Measurements from ENCODE around the gene SEMA5A. TPM values are rescaled to one million over a fixed set of nuclear protein-coding genes. Genes with fewer than 3 reads are reported as not detected.

The SEMA5A gene
- total and polyA plus RNA-seq, 2 of the 8 experiments (the other 6 are each of a cell fraction or from before 2014, with no cell fraction given) = 5.3 to 8.9 TPM

DNA sequence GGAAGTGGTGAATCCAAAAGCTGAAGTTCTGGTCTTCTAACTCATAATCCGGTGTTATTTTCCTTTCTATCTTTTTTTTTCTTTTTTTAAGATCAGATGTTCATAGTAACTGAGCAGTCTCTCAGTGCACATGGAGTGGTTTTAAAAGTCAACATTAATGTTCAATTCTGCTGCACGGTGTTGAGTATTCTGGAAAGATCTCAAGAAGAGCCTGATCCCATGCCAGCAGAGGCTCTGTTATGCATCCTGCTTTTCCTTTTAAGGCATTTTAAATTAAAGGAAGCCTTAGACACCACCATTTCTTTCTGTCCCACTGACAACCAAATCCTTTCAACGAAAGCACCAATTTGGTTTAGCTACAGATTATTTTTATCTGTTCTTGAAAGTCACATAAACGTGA, 33.4 kb downstream of the SEMA5A start:
- Histone ChIP-seq H3K4ac (replicated peaks; ENCODE audit: insufficient read length, low read depth, low read length) (no peak overlapping the region), H3K27ac (ENCODE audit: low read depth, low read length) (no peak overlapping the region), H2BK15ac (ENCODE audit: low read length) (no peak overlapping the region), H3K9me3 (ENCODE audit: insufficient read depth in 2 of 2, low read depth in 1 of 2, low read length in 1 of 2) (no peaks in the 10 kb centered on the region), H2BK5ac (ENCODE audit: low read depth, low read length) (no peak overlapping the region), H3K18ac (ENCODE audit: extremely low read depth, low read length) (no peak overlapping the region), H4K8ac (ENCODE audit: extremely low read depth, insufficient read depth, low read length) (no peak overlapping the region), H3K23me2 (ENCODE audit: low read depth, low read length) (no peaks in the 10 kb centered on the region), H3K9ac (replicated peaks in 1 of 4; ENCODE audit: extremely low read depth in 1 of 4, low read depth in 3 of 4, low read length in 3 of 4) (no peak overlapping the region), H2BK20ac (ENCODE audit: low read length) (no peak overlapping the region), H3K79me1 (ENCODE audit: low read depth, low read length) (peaks cover 3% of the 10 kb centered on the region), H3K4me3 (ENCODE audit: extremely low read depth in 1 of 4, insufficient read depth in 2 of 4, low read depth in 3 of 4, low read length in 4 of 4) (no peak overlapping the region), H3K4me2 (ENCODE audit: insufficient read depth in 1 of 2, low read depth in 2 of 2, low read length in 2 of 2) (no peak overlapping the region), H2AFZ (ENCODE audit: low read length) (no peak overlapping the region), H3K23ac (ENCODE audit: insufficient read length) (no peak overlapping the region), H3K14ac (ENCODE audit: insufficient read length) (no peak overlapping the region), H3K79me2 (ENCODE audit: control insufficient read depth in 1 of 2, insufficient read depth in 2 of 2, low read length in 2 of 2) (no peaks in the 10 kb centered on the region), H2BK12ac (ENCODE audit: low read depth, low read length) (no peak overlapping the region), H4K20me1 (replicated peaks in 1 of 2; ENCODE audit: control insufficient read depth in 1 of 2, insufficient read depth in 2 of 2, low read length in 2 of 2) (peaks cover 0 to 2% of the 10 kb centered on the region in 2 experiments), H4K91ac (replicated peaks; ENCODE audit: insufficient read length, low read length) (no peak overlapping the region), H3K36me3 (ENCODE audit: control insufficient read depth in 2 of 4, insufficient read depth in 4 of 4, low read length in 3 of 4) (no peaks in the 10 kb centered on the region), H3K4me1 (replicated peaks in 1 of 4; ENCODE audit: control insufficient read depth in 3 of 4, insufficient read depth in 4 of 4, low read length in 3 of 4) (no peaks in the 10 kb centered on the region), H3K27me3 (replicated peaks in 1 of 4; ENCODE audit: control insufficient read depth in 3 of 4, extremely low read depth in 1 of 4, insufficient read depth in 3 of 4, low read length in 3 of 4) (no peaks in the 10 kb centered on the region), H2BK120ac (replicated peaks; ENCODE audit: low read depth, low read length) (no peak overlapping the region), H4K5ac (ENCODE audit: insufficient read length, low read depth, low read length) (no peak overlapping the region), H2AK5ac (ENCODE audit: low read depth, low read length) (no peak overlapping the region), H3K56ac (replicated peaks; ENCODE audit: insufficient read length, low read depth, low read length) (no peak overlapping the region)
- CTCF ChIA-PET (ENCODE audit: partially characterized antibody) = interaction anchor here (1.3 to 1.9 kb wide), 2 partner anchors 25 to 151 kb away, joined by 3 to 9 read pairs; no protein-coding TSS in a partner anchor
- DNase-seq (ENCODE audit: low read depth in 1 of 2, low spot score in 2 of 2) (no peak), FAIRE-seq (no peak)
- WGBS, 2 experiments (ENCODE audit: extremely low coverage in 1 of 2, insufficient coverage in 1 of 2, insufficient read length in 1 of 2, insufficient replicate concordance in 2 of 2, low coverage in 1 of 2, low lambda C conversion rate in 2 of 2, missing lambda C conversion rate in 1 of 2) = 89% methylated on average over 4 of the region's 4 CpGs; no CpG with 5 or more reads in 1 of the 2 experiments
- no peak for TF ChIP-seq SIN3A (conservative IDR thresholded peaks at IDR 0.05 in 1 of 2, IDR thresholded peaks at IDR 0.05 in 1 of 2; ENCODE audit: low read depth in 1 of 2, low read length in 2 of 2)
- no peak for TF ChIP-seq KDM5A (IDR thresholded peaks at IDR 0.05; ENCODE audit: low read length)
- TF ChIP-seq, protein P1, sequence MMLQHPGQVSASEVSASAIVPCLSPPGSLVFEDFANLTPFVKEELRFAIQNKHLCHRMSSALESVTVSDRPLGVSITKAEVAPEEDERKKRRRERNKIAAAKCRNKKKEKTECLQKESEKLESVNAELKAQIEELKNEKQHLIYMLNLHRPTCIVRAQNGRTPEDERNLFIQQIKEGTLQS (IDR thresholded peaks at IDR 0.05; ENCODE audit: insufficient read depth, low read depth, low read length) = no peak
- no peak for TF ChIP-seq YY1 (IDR thresholded peaks at IDR 0.05; ENCODE audit: low read depth, low read length)
- TF ChIP-seq SP1 (IDR thresholded peaks at IDR 0.05; ENCODE audit: low read depth, low read length) = no peak
- TF ChIP-seq, protein P2, sequence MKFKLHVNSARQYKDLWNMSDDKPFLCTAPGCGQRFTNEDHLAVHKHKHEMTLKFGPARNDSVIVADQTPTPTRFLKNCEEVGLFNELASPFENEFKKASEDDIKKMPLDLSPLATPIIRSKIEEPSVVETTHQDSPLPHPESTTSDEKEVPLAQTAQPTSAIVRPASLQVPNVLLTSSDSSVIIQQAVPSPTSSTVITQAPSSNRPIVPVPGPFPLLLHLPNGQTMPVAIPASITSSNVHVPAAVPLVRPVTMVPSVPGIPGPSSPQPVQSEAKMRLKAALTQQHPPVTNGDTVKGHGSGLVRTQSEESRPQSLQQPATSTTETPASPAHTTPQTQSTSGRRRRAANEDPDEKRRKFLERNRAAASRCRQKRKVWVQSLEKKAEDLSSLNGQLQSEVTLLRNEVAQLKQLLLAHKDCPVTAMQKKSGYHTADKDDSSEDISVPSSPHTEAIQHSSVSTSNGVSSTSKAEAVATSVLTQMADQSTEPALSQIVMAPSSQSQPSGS (IDR thresholded peaks at IDR 0.05; ENCODE audit: low read length) = no peak
- TF ChIP-seq HDAC2 (IDR thresholded peaks at IDR 0.05; ENCODE audit: borderline replicate concordance in 1 of 2, low read depth in 2 of 2, low read length in 2 of 2) = no peak
- no peak for TF ChIP-seq NRF1 (IDR thresholded peaks at IDR 0.05; ENCODE audit: low read depth, low read length)
- POLR2A ChIA-PET (ENCODE audit: partially characterized antibody) = interaction anchor here (0.6 kb wide), 1 partner anchor 599 kb away, joined by 3 read pairs; no protein-coding TSS in a partner anchor

Data from H1 (cell line).